ENCODE data around the gene NHSL2.

The NHSL2 gene

GRCh38 chrX:72081605-72082320 lies 171.1 kb downstream of the NHSL2 start:
- DNase-seq, result no peak

GRCh38 chrX:72083291-72083690 lies 172.6 kb downstream of the NHSL2 start:
- no peak for DNase-seq

GRCh38 chrX:72084114-72084513 lies 173.5 kb downstream of the NHSL2 start:
- DNase-seq, result no peak

- no peak for DNase-seq
Observed at GRCh38 chrX:72086995-72087394, 176.3 kb downstream of the NHSL2 start.

- no peak for DNase-seq
Observed at GRCh38 chrX:72088761-72089160, 178.1 kb downstream of the NHSL2 start.

DNA sequence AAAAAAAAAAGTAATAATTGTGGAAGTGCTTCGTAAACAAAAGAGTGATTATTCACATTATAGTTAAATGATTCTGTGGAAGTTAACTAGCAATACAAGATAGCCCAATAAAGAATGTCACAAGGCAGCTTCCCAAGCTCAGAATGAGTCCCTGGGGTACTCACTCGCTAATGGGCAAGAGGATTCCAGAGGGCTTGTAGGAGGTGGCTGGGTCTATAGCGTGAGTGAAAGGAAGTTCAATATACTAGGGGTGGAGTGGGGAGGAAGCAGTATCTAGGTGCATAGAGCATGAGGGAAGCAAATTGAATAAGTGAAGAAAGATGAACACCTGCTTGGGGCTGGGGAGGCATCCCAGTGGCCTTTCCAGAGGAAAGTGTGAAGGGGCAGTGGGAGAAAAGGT lies 178.6 kb downstream of the NHSL2 start:
- DNase-seq, result no peak

- DNase-seq, result no peak
Observed at GRCh38 chrX:72094894-72095293, 184.2 kb downstream of the NHSL2 start.

DNA sequence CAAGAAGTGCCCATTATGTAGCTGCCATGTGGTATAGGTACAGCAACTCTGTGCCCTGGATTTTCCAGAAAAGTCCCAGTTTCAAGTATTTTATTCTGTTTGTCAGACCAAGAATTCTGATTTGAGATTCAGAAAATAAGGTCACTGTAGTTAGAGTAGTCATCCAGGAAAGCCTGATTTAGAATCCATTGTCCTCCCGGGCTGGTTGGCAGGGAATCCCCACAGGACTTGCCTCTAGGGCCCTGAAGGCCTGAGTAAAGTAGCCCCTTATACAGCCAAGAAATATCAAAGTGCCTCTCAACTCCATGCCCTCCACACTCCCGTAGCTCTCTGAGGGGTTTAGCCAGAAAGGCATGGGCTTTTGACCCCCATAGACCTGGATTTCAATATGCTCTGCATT lies 184.7 kb downstream of the NHSL2 start:
- DNase-seq, result no peak

DNA sequence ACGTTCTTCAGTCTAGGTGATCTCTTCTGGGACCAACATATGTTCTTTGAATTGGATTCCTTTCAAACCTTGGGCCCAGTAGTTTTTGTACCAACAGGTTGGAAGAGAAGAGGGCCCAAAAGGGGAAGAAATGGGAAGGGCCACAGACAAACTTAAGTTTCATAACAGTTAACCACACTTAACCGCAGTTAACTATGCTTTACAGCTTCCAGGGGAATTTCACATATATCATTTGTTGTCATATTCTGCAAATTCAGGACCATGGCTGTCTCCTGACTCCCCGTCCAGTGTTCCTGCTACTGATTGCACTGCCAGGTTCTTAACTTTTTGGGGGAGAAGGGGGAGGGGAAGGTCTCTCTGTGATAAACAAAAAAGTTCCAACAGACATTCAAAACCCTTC lies 186.5 kb downstream of the NHSL2 start:
- peak; percentile 27 for DNase-seq

DNA sequence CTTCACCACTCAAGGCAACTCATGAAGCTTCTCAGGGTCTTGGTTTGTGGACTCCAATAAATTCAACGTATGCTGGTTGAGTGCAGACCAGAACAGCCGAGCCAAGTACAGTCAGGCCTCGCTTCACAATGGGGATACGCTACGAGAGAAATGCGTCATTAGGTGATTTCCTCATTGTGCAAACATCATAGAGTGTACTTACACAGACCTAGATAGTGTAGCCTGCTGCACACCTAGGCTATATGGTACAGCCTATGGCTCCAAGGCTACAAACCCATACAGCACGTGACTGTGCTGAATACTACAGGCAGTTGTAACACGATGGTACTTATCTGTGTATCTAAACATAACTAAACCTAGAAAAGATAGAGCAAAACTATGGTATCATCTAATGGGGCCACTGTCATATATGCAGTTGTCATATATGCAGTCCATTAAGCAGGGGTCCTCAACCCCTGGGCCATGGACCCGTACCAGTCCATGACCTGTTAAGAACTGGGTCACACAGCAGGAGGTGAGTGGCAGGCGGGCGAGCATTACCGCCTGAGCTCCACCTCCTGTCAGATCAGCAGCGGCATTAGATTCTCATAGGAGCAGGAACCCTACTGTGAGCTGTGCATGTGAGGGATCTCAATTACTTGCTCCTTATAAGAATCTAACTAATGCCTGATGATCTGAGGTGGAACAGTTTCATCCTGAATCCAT lies 189.6 kb downstream of the NHSL2 start:
- DNase-seq, result no peak

DNA sequence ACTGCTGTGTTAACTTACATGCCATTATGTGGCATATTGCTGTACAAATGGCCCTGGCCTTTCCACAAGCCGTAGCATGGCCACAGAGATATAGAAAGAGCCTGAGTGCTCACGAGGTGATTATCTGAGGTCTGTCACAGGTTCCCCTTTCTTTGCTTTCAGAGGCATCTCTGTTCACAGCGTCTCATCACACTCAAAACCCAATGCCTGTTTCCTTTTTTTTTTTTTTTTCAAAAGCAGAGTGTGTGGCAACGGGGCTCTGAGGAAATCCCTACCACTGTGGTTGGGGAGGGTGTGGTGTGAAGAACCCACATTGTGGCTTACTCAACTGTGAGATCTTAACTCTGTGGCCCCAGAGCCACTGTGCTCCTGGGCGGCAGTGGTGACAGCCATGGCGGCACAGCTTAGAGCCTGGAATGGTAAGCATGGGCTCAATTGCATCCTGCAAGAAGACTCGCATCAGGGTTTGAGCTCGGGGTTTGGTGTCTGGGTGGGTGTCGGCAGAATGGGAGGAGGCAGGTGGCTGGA lies 190.2 kb downstream of the NHSL2 start:
- peak; percentile 87 for DNase-seq

- peak; percentile 26 for DNase-seq
Observed at GRCh38 chrX:72101597-72102037, 191.0 kb downstream of the NHSL2 start.

- no peak for DNase-seq
Observed at GRCh38 chrX:72102126-72102525, 191.5 kb downstream of the NHSL2 start.

GRCh38 chrX:72102760-72103159 lies 192.1 kb downstream of the NHSL2 start:
- DNase-seq, result no peak

- DNase-seq, result no peak
Observed at GRCh38 chrX:72105436-72105835, 194.8 kb downstream of the NHSL2 start.

DNA sequence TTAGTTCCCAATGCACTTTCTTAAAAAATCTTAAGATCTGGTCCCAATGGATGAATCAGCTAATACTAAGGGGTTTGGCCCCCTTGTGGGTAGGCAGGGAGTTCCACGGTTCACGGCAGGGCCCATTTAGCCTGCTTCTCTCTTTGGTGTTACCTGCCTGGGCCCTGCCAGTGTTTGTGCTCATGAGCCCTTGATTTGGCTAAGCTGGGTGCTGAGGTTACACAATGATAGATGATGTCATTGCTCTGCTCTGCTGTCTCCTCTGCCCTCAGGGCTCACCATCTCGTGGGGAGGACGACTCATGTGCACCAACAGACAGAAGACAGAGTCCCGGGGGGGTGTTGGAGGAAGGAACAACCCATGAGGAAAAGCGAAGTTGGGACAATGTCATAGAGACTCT lies 196.7 kb downstream of the NHSL2 start:
- DNase-seq, result no peak

DNA sequence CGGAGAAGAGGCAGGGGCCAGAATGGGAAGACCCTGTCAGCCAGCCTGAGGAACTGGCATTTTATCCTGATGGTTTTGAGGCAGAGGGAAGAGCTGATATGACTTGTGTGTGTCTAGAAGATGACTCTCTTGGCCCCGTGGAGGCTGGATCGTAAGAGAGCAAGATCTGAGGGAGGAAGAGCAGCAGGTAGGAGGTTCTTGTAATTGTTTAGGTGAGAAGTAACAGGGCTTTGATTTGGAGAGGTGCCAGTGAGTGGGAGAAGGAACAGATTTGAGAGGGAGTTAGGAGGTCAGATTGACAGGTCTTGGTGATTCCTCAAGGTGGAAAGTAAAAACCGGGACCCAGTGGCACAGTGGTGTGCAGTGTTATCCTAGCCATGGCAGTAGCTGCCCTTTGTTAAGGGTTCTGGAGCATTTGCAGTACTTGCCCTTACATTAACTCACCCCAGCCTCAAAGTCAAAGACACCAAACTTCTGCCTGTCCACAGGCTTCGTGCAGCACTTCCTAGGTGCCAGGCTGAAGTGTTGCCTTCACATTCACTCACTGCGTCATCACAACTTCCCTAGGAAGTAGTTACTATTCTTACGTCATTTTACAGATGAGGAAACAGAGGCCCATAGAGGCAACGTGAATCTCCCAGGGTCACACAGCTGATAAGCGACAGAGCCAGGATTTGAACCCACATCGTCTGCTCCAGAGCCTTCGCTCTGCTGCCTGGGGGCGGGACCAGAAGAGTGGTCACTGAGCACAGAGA lies 197.4 kb downstream of the NHSL2 start:
- no peak for DNase-seq

DNA sequence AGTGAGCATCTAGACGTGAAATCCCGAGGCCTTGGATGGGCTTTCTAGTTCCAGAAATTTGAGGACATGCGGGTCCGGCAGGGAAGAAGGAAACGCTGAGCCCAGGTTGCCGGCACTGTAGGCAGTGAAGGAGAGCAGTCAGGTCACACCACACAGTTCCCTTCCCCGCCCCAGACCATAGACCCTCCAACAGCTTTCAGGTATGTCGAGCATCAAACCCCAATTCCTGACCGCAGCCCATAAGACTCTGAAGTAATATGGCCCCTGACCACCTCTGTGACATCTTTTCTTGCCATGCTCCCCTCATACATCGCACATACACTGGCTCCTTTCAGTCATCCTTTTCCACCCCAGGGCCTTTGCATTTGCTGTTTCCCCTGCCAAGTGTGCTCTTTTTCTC lies 198.0 kb downstream of the NHSL2 start:
- DNase-seq, result no peak

DNA sequence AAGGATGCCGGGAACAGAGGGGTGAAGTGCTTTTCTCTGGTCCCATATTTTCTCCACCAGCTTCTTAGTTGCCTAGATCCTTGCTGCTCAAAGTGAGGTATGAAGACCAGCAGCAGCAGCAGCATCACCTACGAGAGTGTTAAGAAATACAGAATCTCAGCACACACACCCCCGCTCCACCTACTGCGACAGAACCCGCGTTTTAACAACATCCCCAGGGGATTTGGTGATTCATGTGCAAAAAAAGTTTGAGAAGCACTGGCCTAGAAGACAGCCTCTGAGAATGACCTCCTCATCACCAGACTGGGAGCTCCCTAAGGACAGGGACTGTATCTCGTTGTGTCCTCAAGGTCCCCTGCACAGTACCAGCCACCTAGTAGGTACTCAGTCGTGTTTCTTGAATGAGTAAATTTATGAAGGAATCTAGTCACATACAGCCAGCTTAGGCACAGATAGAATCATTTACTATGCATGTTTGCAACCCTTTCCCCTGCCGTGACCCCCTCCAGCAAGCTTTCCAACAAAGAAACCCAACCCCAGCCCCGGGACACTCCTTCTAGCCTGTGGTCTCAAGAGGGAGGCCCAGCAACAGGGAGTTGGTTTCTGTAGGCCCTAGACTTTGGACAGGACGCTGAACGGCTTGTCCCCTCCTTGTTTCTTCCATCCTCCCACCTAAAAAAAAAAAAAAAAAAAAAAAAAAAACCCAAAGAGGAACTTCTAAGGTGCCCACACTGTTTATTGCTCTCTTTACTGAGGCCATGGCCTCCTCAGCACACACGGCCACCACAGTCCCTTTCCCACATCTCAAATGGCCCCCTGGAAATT lies 199.6 kb downstream of the NHSL2 start:
- no peak for DNase-seq

- no peak for DNase-seq
Observed at GRCh38 chrX:72110876-72111708, 200.4 kb downstream of the NHSL2 start.

GRCh38 chrX:72113461-72113860 lies 202.8 kb downstream of the NHSL2 start:
- no peak for DNase-seq

GRCh38 chrX:72114306-72114705 lies 203.7 kb downstream of the NHSL2 start:
- no peak for DNase-seq
